A549 (cell line): ENCODE data around the gene CRMP1.

Experiments
- HOXB5 ChIP-seq: fragments of 250-450 bp; sonication (Bioruptor Pico); IDR thresholded peaks from 2 replicates; pipeline ENCODE4 v1.5.0; 2020; ENCODE audit warnings: mild to moderate bottlenecking, moderate library complexity
- POLR2A ChIP-seq: IDR thresholded peaks from 2 replicates; pipeline ENCODE4 v1.6.1; 2012; ENCODE audit warnings: mild to moderate bottlenecking, low read length
- TF ChIP-seq, protein P1 (sequence below): fragments of >200 bp; sonication (Bioruptor Twin); formaldehyde crosslinking; IDR thresholded peaks from 3 replicates; pipeline ENCODE4 v1.5.1; 2016

DNA sequence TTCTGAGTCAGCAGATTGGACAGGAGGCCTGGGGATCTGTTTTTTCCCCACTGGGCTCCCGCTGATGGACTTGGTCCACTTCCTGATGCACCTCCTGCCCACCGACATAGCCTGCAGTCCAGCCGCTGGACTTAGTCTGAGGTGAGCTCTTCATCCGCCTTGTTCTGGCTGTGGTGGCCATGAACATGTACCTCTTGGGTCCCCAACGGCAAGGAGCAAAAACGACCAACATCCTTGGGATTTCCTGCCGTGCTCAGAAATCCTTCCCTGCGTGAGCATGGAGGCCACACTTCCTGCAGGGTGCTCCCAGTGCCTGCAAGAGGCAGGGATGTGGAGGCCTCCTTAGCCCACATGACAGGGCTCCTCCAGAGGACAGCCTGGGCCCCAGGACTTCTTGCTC is 76.8 kb downstream of the CRMP1 start:
- TF ChIP-seq, protein P1, sequence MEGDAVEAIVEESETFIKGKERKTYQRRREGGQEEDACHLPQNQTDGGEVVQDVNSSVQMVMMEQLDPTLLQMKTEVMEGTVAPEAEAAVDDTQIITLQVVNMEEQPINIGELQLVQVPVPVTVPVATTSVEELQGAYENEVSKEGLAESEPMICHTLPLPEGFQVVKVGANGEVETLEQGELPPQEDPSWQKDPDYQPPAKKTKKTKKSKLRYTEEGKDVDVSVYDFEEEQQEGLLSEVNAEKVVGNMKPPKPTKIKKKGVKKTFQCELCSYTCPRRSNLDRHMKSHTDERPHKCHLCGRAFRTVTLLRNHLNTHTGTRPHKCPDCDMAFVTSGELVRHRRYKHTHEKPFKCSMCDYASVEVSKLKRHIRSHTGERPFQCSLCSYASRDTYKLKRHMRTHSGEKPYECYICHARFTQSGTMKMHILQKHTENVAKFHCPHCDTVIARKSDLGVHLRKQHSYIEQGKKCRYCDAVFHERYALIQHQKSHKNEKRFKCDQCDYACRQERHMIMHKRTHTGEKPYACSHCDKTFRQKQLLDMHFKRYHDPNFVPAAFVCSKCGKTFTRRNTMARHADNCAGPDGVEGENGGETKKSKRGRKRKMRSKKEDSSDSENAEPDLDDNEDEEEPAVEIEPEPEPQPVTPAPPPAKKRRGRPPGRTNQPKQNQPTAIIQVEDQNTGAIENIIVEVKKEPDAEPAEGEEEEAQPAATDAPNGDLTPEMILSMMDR, result no peak
- no peak for TF ChIP-seq HOXB5
- TF ChIP-seq POLR2A, result no peak
